ENCODE measurements around the gene SUGP1. TPM values are rescaled to one million over a fixed set of nuclear protein-coding genes. Genes with fewer than 3 reads are reported as not detected.

The SUGP1 gene
- total and polyA plus RNA-seq, 2 of the 13 experiments (the other 11 are each of a cell fraction or from before 2014, with no cell fraction given), result 21.6 to 25.9 TPM

GRCh38 chr19:19294914-19295313, 25.4 kb downstream of the SUGP1 start (continued):
- TF ChIP-seq, protein P1, sequence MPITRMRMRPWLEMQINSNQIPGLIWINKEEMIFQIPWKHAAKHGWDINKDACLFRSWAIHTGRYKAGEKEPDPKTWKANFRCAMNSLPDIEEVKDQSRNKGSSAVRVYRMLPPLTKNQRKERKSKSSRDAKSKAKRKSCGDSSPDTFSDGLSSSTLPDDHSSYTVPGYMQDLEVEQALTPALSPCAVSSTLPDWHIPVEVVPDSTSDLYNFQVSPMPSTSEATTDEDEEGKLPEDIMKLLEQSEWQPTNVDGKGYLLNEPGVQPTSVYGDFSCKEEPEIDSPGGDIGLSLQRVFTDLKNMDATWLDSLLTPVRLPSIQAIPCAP (CRISPR knock-in tag; IDR thresholded peaks at IDR 0.05; ENCODE audit: low read depth), result no peak
- TF ChIP-seq ZNF792 (CRISPR knock-in tag; IDR thresholded peaks at IDR 0.05) (no peak), ZNF652 (CRISPR knock-in tag; IDR thresholded peaks at IDR 0.05; ENCODE audit: borderline replicate concordance, low read depth) (no peak), ZNF850 (CRISPR knock-in tag; conservative IDR thresholded peaks at IDR 0.05) (no peak), ZNF781 (CRISPR knock-in tag; IDR thresholded peaks at IDR 0.05; ENCODE audit: borderline replicate concordance, not compliant biosample characterization) (no peak)

GRCh38 chr19:19292607-19293006, 27.7 kb downstream of the SUGP1 start:
- no peak for ATAC-seq
- Histone ChIP-seq H4K20me1 (ENCODE audit: insufficient read depth, low read length) (no peaks in the 10 kb centered on the region), H2AFZ (ENCODE audit: low read length) (no peak overlapping the region), H3K36me3 (replicated peaks in 1 of 2; ENCODE audit: control insufficient read depth in 1 of 2, insufficient read depth in 2 of 2, low read length in 2 of 2) (peaks cover 9 to 40% of the 10 kb centered on the region in 2 experiments; a peak in 4 of 5 replicates), H3K4me1 (ENCODE audit: insufficient read depth, low read length) (no peaks in the 10 kb centered on the region), H3K9me3 (ENCODE audit: low read length) (no peaks in the 10 kb centered on the region), H3K27me3 (ENCODE audit: control insufficient read depth in 1 of 2, insufficient read depth in 2 of 2, low read length in 2 of 2) (no peaks in the 10 kb centered on the region), H3K27ac (ENCODE audit: extremely low read length, insufficient read depth, low read length) (no peak overlapping the region), H3K4me3 (replicated peaks in 1 of 3; ENCODE audit: insufficient read depth in 1 of 3, low read depth in 2 of 3, low read length in 3 of 3) (no peak overlapping the region), H3K4me2 (ENCODE audit: low read depth, low read length) (no peak overlapping the region), H3K79me2 (ENCODE audit: insufficient read depth, low read length) (no peaks in the 10 kb centered on the region), H3K9ac (ENCODE audit: insufficient read depth, low read depth, low read length) (no peak overlapping the region)
- ChIA-PET POLR2A (no interaction called here), CTCF (ENCODE audit: low intra/inter-chr PET ratio, low total read pairs) (no interaction called here)
- in situ Hi-C loops (cut with HindIII; ENCODE audit: extremely low pct_ligation_motif_present, low pct_unique_long_range_greater_than_20kb) (no loop called here), intact Hi-C loops (cut with micrococcal nuclease; ENCODE audit: unreplicated experiment) (no loop called here)
- TF ChIP-seq BRCA1 (CRISPR knock-in tag; IDR thresholded peaks at IDR 0.05) (no peak), ZNF674 (CRISPR knock-in tag; IDR thresholded peaks at IDR 0.05; ENCODE audit: low read depth) (no peak), FOXM1 (CRISPR knock-in tag; IDR thresholded peaks at IDR 0.05) (no peak), ZNF777 (CRISPR knock-in tag; IDR thresholded peaks at IDR 0.05) (no peak), ZNF124 (CRISPR knock-in tag; IDR thresholded peaks at IDR 0.05) (no peak), ZNF589 (CRISPR knock-in tag; conservative IDR thresholded peaks at IDR 0.05) (no peak)
- WGBS (ENCODE audit: low lambda C conversion rate), result 98% methylated on average over 5 of the region's 5 CpGs
- no peak for FAIRE-seq
- BruUV-seq (replicated peaks), result no TSS peak
- DNase-seq (ENCODE audit: low spot score), result no peak
